Prostate gland (tissue), 2 donors: ENCODE results near the gene SCGB1C2. TPM values are rescaled to one million over a fixed set of nuclear protein-coding genes. Genes with fewer than 3 reads are reported as not detected.

Source experiments
- DNase-seq: peaks from one replicate; pipeline ENCODE4 v3.0.0-alpha.2; 2019; ENCODE audit warnings: low spot score
- H3K27ac ChIP-seq, 2 donors: fragments of 200-600 bp; sonication (generic); 2 replicates each; pipeline ENCODE4 v1.5.1; 2017 to 2019
- H3K27me3 ChIP-seq: fragments of 200-600 bp; sonication (generic); replicated peaks from 2 replicates; pipeline ENCODE4 v1.5.1; 2019; ENCODE audit not compliant: insufficient read depth
- H3K36me3 ChIP-seq, 2 donors: fragments of 200-600 bp; sonication (generic); 1 replicate in 1 of 2; 2 replicates in 1 of 2; pipeline versions ENCODE4 v1.5.1 to v1.8.1; 2017 to 2019
- H3K4me1 ChIP-seq: fragments of 200-600 bp; sonication (generic); replicated peaks from 2 replicates; pipeline ENCODE4 v1.5.1; 2019
- H3K4me3 ChIP-seq, 2 donors: fragments of 200-600 bp; sonication (generic); 2 replicates each; pipeline ENCODE4 v1.5.1; 2017 to 2019
- H3K9me3 ChIP-seq: fragments of 200-600 bp; sonication (generic); 2 replicates; pipeline ENCODE4 v1.5.1; 2017
- CTCF ChIP-seq, 4 experiments: fragments of 200-600 bp in 2 of 4; fragments of 450-650 bp in 2 of 4; sonication (generic) in 2 of 4; IDR thresholded peaks; 1 replicate in 3 of 4; 2 replicates in 1 of 4; pipeline ENCODE4 v1.5.1; 2016 to 2019; ENCODE audit warnings: antibody characterized with exemption in 4 of 4, mild to moderate bottlenecking in 2 of 4, moderate library complexity in 2 of 4
- POLR2A ChIP-seq: fragments of 450-650 bp; IDR thresholded peaks from one replicate; pipeline ENCODE4 v1.6.1; 2016; ENCODE audit warnings: antibody characterized with exemption, mild to moderate bottlenecking
- POLR2AphosphoS5 ChIP-seq: sonication (generic); formaldehyde crosslinking; IDR thresholded peaks from one replicate; pipeline ENCODE4 v1.6.1; 2017; ENCODE audit warnings: antibody characterized with exemption
- WGBS: methylation state at CpG from one replicate; pipeline ENCODE4 v1.1.5; 2018; 5-methylcytosine and 5-hydroxymethylcytosine counted together
- intact Hi-C: fragments of 100-400 bp; cut with DNase I; formaldehyde crosslinking; loops from one replicate; pipeline ENCODE4 v1.14.2; 2022
- total RNA-seq, 2 donors: library from RNA; depleted of rRNA; stranded (reverse); fragments of >200 nt; gene quantifications; one replicate each; pipeline ENCODE4 v1.1.0, GENCODE V29; 2016

Gene SCGB1C2
- total RNA-seq, 2 donors from 2014 or later: not detected

- H3K9me3 ChIP-seq: no peaks in the 10 kb centered on the region
- TF ChIP-seq POLR2AphosphoS5: no peak
- no peak for TF ChIP-seq POLR2A
- TF ChIP-seq CTCF (IDR thresholded peaks at IDR 0.05): no peak
- no peaks in the 10 kb centered on the region for H3K27me3 ChIP-seq
- no peaks in the 10 kb centered on the region for H3K4me1 ChIP-seq
- H3K36me3 ChIP-seq: no peaks in the 10 kb centered on the region
- H3K4me3 ChIP-seq: no peak overlapping the region
- 97% methylated on average over 4 of the region's 4 CpGs for WGBS
- DNase-seq: no peak
- intact Hi-C loops: no loop called here
- no peak overlapping the region for H3K27ac ChIP-seq
Measured at GRCh38 chr17:157901-158300, 20.5 kb downstream of the SCGB1C2 start.

- Histone ChIP-seq H3K9me3 (no peaks in the 10 kb centered on the region), H3K27me3 (no peaks in the 10 kb centered on the region), H3K36me3 (no peaks in the 10 kb centered on the region), H3K27ac (no peak overlapping the region), H3K4me3 (no peak overlapping the region), H3K4me1 (no peaks in the 10 kb centered on the region)
- 95% methylated on average over 7 of the region's 7 CpGs for WGBS
- no peak for TF ChIP-seq POLR2AphosphoS5
- TF ChIP-seq CTCF (IDR thresholded peaks at IDR 0.05): no peak
- no peak for TF ChIP-seq POLR2A
- no peak for DNase-seq
- intact Hi-C loops: no loop called here
Measured at GRCh38 chr17:158379-158778, 21.0 kb downstream of the SCGB1C2 start.

- TF ChIP-seq POLR2AphosphoS5 (no peak), POLR2A (no peak), CTCF (IDR thresholded peaks at IDR 0.05) (no peak)
- 95% methylated on average over 15 of the region's 15 CpGs for WGBS
- Histone ChIP-seq H3K4me1 (no peaks in the 10 kb centered on the region), H3K9me3 (no peaks in the 10 kb centered on the region), H3K36me3 (no peaks in the 10 kb centered on the region), H3K27ac (no peak overlapping the region), H3K27me3 (no peaks in the 10 kb centered on the region), H3K4me3 (no peak overlapping the region)
- intact Hi-C loops: no loop called here
- no peak for DNase-seq
Measured at GRCh38 chr17:159609-160008, 22.2 kb downstream of the SCGB1C2 start.

GRCh38 chr17:160336-160735, 23.0 kb downstream of the SCGB1C2 start:
- intact Hi-C loops: no loop called here
- 90% methylated on average over 13 of the region's 13 CpGs for WGBS
- no peaks in the 10 kb centered on the region for H3K36me3 ChIP-seq

More at GRCh38 chr17:160336-160735, 23.0 kb downstream of the SCGB1C2 start:
- no peaks in the 10 kb centered on the region for H3K27me3 ChIP-seq
- H3K4me3 ChIP-seq: no peak overlapping the region
- DNase-seq: no peak
- no peaks in the 10 kb centered on the region for H3K9me3 ChIP-seq
- no peaks in the 10 kb centered on the region for H3K4me1 ChIP-seq
- TF ChIP-seq CTCF (IDR thresholded peaks at IDR 0.05) (no peak), POLR2AphosphoS5 (no peak), POLR2A (no peak)
- H3K27ac ChIP-seq: no peak overlapping the region
